Right lobe of liver (tissue), 4 donors: ENCODE measurements around the gene VSTM5.

Source experiments
- POLR2A ChIP-seq: fragments of 450-650 bp; IDR thresholded peaks from one replicate; pipeline ENCODE4 v1.6.1; 2017; ENCODE audit warnings: antibody characterized with exemption, mild to moderate bottlenecking
- TF ChIP-seq, protein P1 (sequence below), 4 donors: fragments of 200-600 bp in 3 of 4; fragments of 450-650 bp in 1 of 4; IDR thresholded peaks; one replicate each; pipeline versions ENCODE4 v1.5.1 to v1.8.0; 2016 to 2022; ENCODE audit warnings: antibody characterized with exemption in 4 of 4, mild to moderate bottlenecking in 2 of 4
- donor health status: DM: no; HTN: no; CAD: no.
- donor health status: DM: no; HTN: no; CAD: no.
- donor health status: DM: no; HTN: yes; CAD: no.

DNA sequence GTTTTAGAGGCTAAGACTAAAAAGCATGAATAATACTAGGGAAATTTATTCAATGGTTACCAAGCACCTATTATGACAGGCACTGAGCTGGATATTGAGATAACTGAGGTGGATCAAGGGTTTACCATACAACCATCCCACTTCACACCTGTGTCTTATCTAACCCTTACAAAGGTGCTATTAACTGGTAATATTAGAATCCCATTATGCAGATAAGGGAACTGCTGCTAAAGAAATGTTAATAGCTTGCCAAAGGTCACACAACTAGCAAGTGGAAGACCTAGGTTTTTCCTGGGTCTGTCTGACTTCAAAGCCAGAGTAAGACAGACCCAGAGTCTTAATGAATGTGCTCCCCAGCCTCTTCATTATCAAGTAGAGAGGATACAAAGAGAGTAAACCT is 21.1 kb upstream of the VSTM5 start:
- no peak for TF ChIP-seq POLR2A
- TF ChIP-seq, protein P1, sequence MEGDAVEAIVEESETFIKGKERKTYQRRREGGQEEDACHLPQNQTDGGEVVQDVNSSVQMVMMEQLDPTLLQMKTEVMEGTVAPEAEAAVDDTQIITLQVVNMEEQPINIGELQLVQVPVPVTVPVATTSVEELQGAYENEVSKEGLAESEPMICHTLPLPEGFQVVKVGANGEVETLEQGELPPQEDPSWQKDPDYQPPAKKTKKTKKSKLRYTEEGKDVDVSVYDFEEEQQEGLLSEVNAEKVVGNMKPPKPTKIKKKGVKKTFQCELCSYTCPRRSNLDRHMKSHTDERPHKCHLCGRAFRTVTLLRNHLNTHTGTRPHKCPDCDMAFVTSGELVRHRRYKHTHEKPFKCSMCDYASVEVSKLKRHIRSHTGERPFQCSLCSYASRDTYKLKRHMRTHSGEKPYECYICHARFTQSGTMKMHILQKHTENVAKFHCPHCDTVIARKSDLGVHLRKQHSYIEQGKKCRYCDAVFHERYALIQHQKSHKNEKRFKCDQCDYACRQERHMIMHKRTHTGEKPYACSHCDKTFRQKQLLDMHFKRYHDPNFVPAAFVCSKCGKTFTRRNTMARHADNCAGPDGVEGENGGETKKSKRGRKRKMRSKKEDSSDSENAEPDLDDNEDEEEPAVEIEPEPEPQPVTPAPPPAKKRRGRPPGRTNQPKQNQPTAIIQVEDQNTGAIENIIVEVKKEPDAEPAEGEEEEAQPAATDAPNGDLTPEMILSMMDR (IDR thresholded peaks at IDR 0.05) = no peak
